GM04503 (cell line): ENCODE results near the gene ZFP62.
"Not testable (repeated sequence)": the region's sequence is repeated elsewhere in the genome, so short reads cannot be mapped to it uniquely, and the experiment has no call there.

Source experiments
- DNase-seq: peaks from one replicate; pipeline ENCODE4 v3.0.0-alpha.2; 2012; ENCODE audit warnings: low read depth

Gene ZFP62

GRCh38 chr5:180830253-180831138 lies 30.6 kb downstream of the ZFP62 start:
- no peak for DNase-seq

- DNase-seq = no peak
Observed at GRCh38 chr5:180829726-180830125, 31.4 kb downstream of the ZFP62 start.

GRCh38 chr5:180828756-180829531 lies 32.1 kb downstream of the ZFP62 start:
- DNase-seq = not testable (repeated sequence)

- DNase-seq = not testable (repeated sequence)
Observed at GRCh38 chr5:180827374-180827773, 33.7 kb downstream of the ZFP62 start.

- peak; percentile 57 for DNase-seq
Observed at GRCh38 chr5:180825768-180826525, 35.1 kb downstream of the ZFP62 start.

- DNase-seq = no peak
Observed at GRCh38 chr5:180824630-180825476, 36.2 kb downstream of the ZFP62 start.

- DNase-seq = no peak
Observed at GRCh38 chr5:180823940-180824629, 37.0 kb downstream of the ZFP62 start.

GRCh38 chr5:180823346-180823745 lies 37.7 kb downstream of the ZFP62 start:
- no peak for DNase-seq

GRCh38 chr5:180821538-180821937 lies 39.5 kb downstream of the ZFP62 start:
- no peak for DNase-seq

- DNase-seq = no peak
Observed at GRCh38 chr5:180820788-180821321, 40.2 kb downstream of the ZFP62 start.

- DNase-seq = no peak
Observed at GRCh38 chr5:180818677-180819341, 42.3 kb downstream of the ZFP62 start.

GRCh38 chr5:180817893-180818674 lies 43.0 kb downstream of the ZFP62 start:
- no peak for DNase-seq

GRCh38 chr5:180816608-180817534 lies 44.2 kb downstream of the ZFP62 start:
- DNase-seq = no peak

- DNase-seq = no peak
Observed at GRCh38 chr5:180815293-180815917, 45.7 kb downstream of the ZFP62 start.

- no peak for DNase-seq
Observed at GRCh38 chr5:180813420-180813819, 47.7 kb downstream of the ZFP62 start.

- DNase-seq = no peak
Observed at GRCh38 chr5:180811623-180812124, 49.4 kb downstream of the ZFP62 start.

GRCh38 chr5:180810959-180811622 lies 50.0 kb downstream of the ZFP62 start:
- DNase-seq = no peak
